Progenitor cell of endocrine pancreas (in vitro differentiated cells): ENCODE data around the gene AGMAT. TPM values are rescaled to one million over a fixed set of nuclear protein-coding genes. Genes with fewer than 3 reads are reported as not detected.
A peak's percentile ranks its signal among the peaks of the same experiment; 100 is the strongest.

Experiments used
- DNase-seq: peaks from one replicate; pipeline ENCODE4 v3.0.0; 2021; ENCODE audit warnings: low spot score; ENCODE audit not compliant: unreplicated experiment
- H3K27ac Mint-ChIP-seq: 2 replicates; pipeline ENCODE4 v1.8.0; 2021; ENCODE audit warnings: mild to moderate bottlenecking, moderate library complexity, mixed read lengths
- H3K27me3 Mint-ChIP-seq: 2 replicates; pipeline ENCODE4 v1.8.0; 2021; ENCODE audit warnings: mixed read lengths
- H3K36me3 Mint-ChIP-seq: 2 replicates; pipeline ENCODE4 v1.8.0; 2022; ENCODE audit warnings: mixed read lengths; ENCODE audit not compliant: insufficient read depth
- H3K4me1 Mint-ChIP-seq: 2 replicates; pipeline ENCODE4 v1.8.0; 2021; ENCODE audit warnings: low read depth, mixed read lengths
- H3K4me3 Mint-ChIP-seq: 2 replicates; pipeline ENCODE4 v1.8.0; 2021; ENCODE audit warnings: low read depth, mild to moderate bottlenecking, moderate library complexity, mixed read lengths
- H3K9me3 Mint-ChIP-seq: 2 replicates; pipeline ENCODE4 v1.8.0; 2021; ENCODE audit warnings: low read depth, mixed read lengths
- CTCF ChIP-seq: fragments of 200-600 bp; sonication (generic); IDR thresholded peaks from one replicate; pipeline ENCODE4 v1.5.0; 2021; ENCODE audit warnings: antibody characterized with exemption, mild to moderate bottlenecking; ENCODE audit not compliant: unreplicated experiment
- total RNA-seq: library from RNA; stranded (reverse); gene quantifications from 2 replicates; pipeline ENCODE4 v1.2.1, GENCODE V29; 2021

The AGMAT gene
- total RNA-seq, 1 donor from 2014 or later = 3.1 TPM

- no peak for TF ChIP-seq CTCF
- H3K27me3 Mint-ChIP-seq = no peaks in the 10 kb centered on the region
- no peak overlapping the region for H3K27ac Mint-ChIP-seq
- H3K4me3 Mint-ChIP-seq = no peak overlapping the region
- no peaks in the 10 kb centered on the region for H3K9me3 Mint-ChIP-seq
- H3K36me3 Mint-ChIP-seq = peaks cover 7% of the 10 kb centered on the region
- H3K4me1 Mint-ChIP-seq = no peaks in the 10 kb centered on the region
- DNase-seq = no peak
These were observed 27.8 kb downstream of the AGMAT start for GRCh38 chr1:15557008-15557407.

- no peaks in the 10 kb centered on the region for H3K9me3 Mint-ChIP-seq
- peaks cover 17% of the 10 kb centered on the region for H3K36me3 Mint-ChIP-seq
- TF ChIP-seq CTCF = no peak
- H3K27ac Mint-ChIP-seq = peak overlapping the region; percentile 53
- H3K27me3 Mint-ChIP-seq = no peaks in the 10 kb centered on the region
- no peak for DNase-seq
- H3K4me1 Mint-ChIP-seq = no peaks in the 10 kb centered on the region
- H3K4me3 Mint-ChIP-seq = no peak overlapping the region
These were observed 34.3 kb downstream of the AGMAT start for GRCh38 chr1:15550573-15550972.

- no peaks in the 10 kb centered on the region for H3K4me1 Mint-ChIP-seq
- no peak overlapping the region for H3K4me3 Mint-ChIP-seq
- H3K27ac Mint-ChIP-seq = no peak overlapping the region
- H3K27me3 Mint-ChIP-seq = no peaks in the 10 kb centered on the region
- no peak for DNase-seq
- no peaks in the 10 kb centered on the region for H3K9me3 Mint-ChIP-seq
- TF ChIP-seq CTCF = no peak
- peaks cover 25% of the 10 kb centered on the region for H3K36me3 Mint-ChIP-seq
These were observed 38.2 kb downstream of the AGMAT start for GRCh38 chr1:15546641-15547040.

GRCh38 chr1:15543589-15544568 lies 41.0 kb downstream of the AGMAT start:
- peaks cover 20% of the 10 kb centered on the region for H3K36me3 Mint-ChIP-seq
- no peak overlapping the region for H3K27ac Mint-ChIP-seq
- no peaks in the 10 kb centered on the region for H3K4me1 Mint-ChIP-seq
- no peak overlapping the region for H3K4me3 Mint-ChIP-seq
- no peak for DNase-seq
- H3K27me3 Mint-ChIP-seq = no peaks in the 10 kb centered on the region
- TF ChIP-seq CTCF = no peak
- no peaks in the 10 kb centered on the region for H3K9me3 Mint-ChIP-seq

GRCh38 chr1:15543251-15543588 lies 41.6 kb downstream of the AGMAT start:
- Mint-ChIP-seq H3K36me3 (peaks cover 22% of the 10 kb centered on the region), H3K9me3 (no peaks in the 10 kb centered on the region), H3K27me3 (no peaks in the 10 kb centered on the region), H3K4me1 (no peaks in the 10 kb centered on the region), H3K4me3 (no peak overlapping the region), H3K27ac (no peak overlapping the region)
- no peak for TF ChIP-seq CTCF
- no peak for DNase-seq
